Trophoblast cell (in vitro differentiated cells and primary cell): ENCODE data around the gene API5.
A peak's percentile ranks its signal among the peaks of the same experiment; 100 is the strongest.

Experiments used
- DNase-seq, 2 donors: peaks; one replicate each; pipeline ENCODE4 v3.0.0-alpha.2; 2016
- H2AFZ ChIP-seq: 2 replicates; pipeline ENCODE4 v1.6.1; 2013; ENCODE audit warnings: low read length, moderate library complexity, mild to moderate bottlenecking; ENCODE audit not compliant: insufficient read depth, poor library complexity
- H2AK5ac ChIP-seq: 2 replicates; pipeline ENCODE4 v1.6.1; 2013; ENCODE audit warnings: mild to moderate bottlenecking, low read length
- H2BK120ac ChIP-seq: 2 replicates; pipeline ENCODE4 v1.6.1; 2013; ENCODE audit warnings: low read length, mild to moderate bottlenecking, moderate library complexity; ENCODE audit not compliant: insufficient read depth, poor library complexity
- H2BK12ac ChIP-seq: 2 replicates; pipeline ENCODE4 v1.6.1; 2013; ENCODE audit warnings: mild to moderate bottlenecking, low read length, moderate library complexity
- H2BK5ac ChIP-seq: 2 replicates; pipeline ENCODE4 v1.6.1; 2013; ENCODE audit warnings: low read length, low read depth, moderate library complexity, mild to moderate bottlenecking; ENCODE audit not compliant: poor library complexity
- H3K14ac ChIP-seq: 2 replicates; pipeline ENCODE4 v1.6.1; 2013; ENCODE audit warnings: mild to moderate bottlenecking, low read length
- H3K18ac ChIP-seq: 2 replicates; pipeline ENCODE4 v1.6.1; 2013; ENCODE audit warnings: mild to moderate bottlenecking, low read length
- H3K23ac ChIP-seq: 2 replicates; pipeline ENCODE4 v1.6.1; 2013; ENCODE audit warnings: low read length
- H3K27ac ChIP-seq: 2 replicates; pipeline ENCODE4 v1.5.1; 2013; ENCODE audit warnings: low read depth, mild to moderate bottlenecking, inconsistent platforms, low read length, moderate library complexity
- H3K27me3 ChIP-seq: 2 replicates; pipeline ENCODE4 v1.6.1; 2013; ENCODE audit warnings: inconsistent platforms, mild to moderate bottlenecking, low read length, moderate library complexity; ENCODE audit not compliant: insufficient read depth
- H3K36me3 ChIP-seq, 2 experiments: 1 replicate in 1 of 2; 2 replicates in 1 of 2; pipeline ENCODE4 v1.6.1; 2013; ENCODE audit warnings: low read length in 2 of 2, mild to moderate bottlenecking in 2 of 2, moderate library complexity in 1 of 2; ENCODE audit not compliant: insufficient read depth in 2 of 2, control insufficient read depth in 1 of 2
- H3K4ac ChIP-seq: 2 replicates; pipeline ENCODE4 v1.6.1; 2013; ENCODE audit warnings: low read depth, mild to moderate bottlenecking, low read length, moderate library complexity
- H3K4me1 ChIP-seq, 2 experiments: 1 replicate in 1 of 2; 2 replicates in 1 of 2; pipeline ENCODE4 v1.6.1; 2013; ENCODE audit warnings: low read length in 2 of 2, mild to moderate bottlenecking in 2 of 2, moderate library complexity in 1 of 2; ENCODE audit not compliant: insufficient read depth in 2 of 2, control insufficient read depth in 1 of 2
- H3K4me2 ChIP-seq: 2 replicates; pipeline ENCODE4 v1.6.1; 2013; ENCODE audit warnings: inconsistent platforms, mild to moderate bottlenecking, low read length, moderate library complexity
- H3K4me3 ChIP-seq: 2 replicates; pipeline ENCODE4 v1.5.1; 2013; ENCODE audit warnings: mild to moderate bottlenecking, low read depth, low read length, inconsistent platforms
- H3K79me1 ChIP-seq: one replicate; pipeline ENCODE4 v1.6.1; 2013; ENCODE audit warnings: low read length
- H3K79me2 ChIP-seq: 2 replicates; pipeline ENCODE4 v1.6.1; 2013; ENCODE audit warnings: low read length, mild to moderate bottlenecking; ENCODE audit not compliant: control insufficient read depth, insufficient read depth, poor library complexity
- H3K9ac ChIP-seq: 2 replicates; pipeline ENCODE4 v1.6.1; 2013; ENCODE audit warnings: mild to moderate bottlenecking, low read length
- H3K9me3 ChIP-seq: 2 replicates; pipeline ENCODE4 v1.6.1; 2013; ENCODE audit warnings: low read depth, mild to moderate bottlenecking, control low read depth, inconsistent platforms, low read length; ENCODE audit not compliant: insufficient read depth
- H4K12ac ChIP-seq: 2 replicates; pipeline ENCODE4 v1.6.1; 2013; ENCODE audit warnings: low read depth, mild to moderate bottlenecking, low read length, moderate library complexity
- H4K8ac ChIP-seq: 2 replicates; pipeline ENCODE4 v1.6.1; 2013; ENCODE audit warnings: low read depth, mild to moderate bottlenecking, low read length, moderate library complexity
- H4K91ac ChIP-seq: one replicate; pipeline ENCODE4 v1.6.1; 2013; ENCODE audit warnings: low read depth, mild to moderate bottlenecking, low read length, moderate library complexity
- WGBS: extraction: QIAGEN DNeasy Blood & Tissue Kit; methylation state at CpG from one replicate; pipeline ENCODE4 v1.1.7; 2013; ENCODE audit warnings: missing lambda C conversion rate; ENCODE audit not compliant: insufficient read length, insufficient coverage; ENCODE audit errors: extremely low coverage; 5-methylcytosine and 5-hydroxymethylcytosine counted together

API5 gene

GRCh38 chr11:43270468-43270867, 41.3 kb upstream of the API5 start:
- no peak overlapping the region for H3K23ac ChIP-seq

GRCh38 chr11:43278193-43278956, 33.4 kb upstream of the API5 start:
- H2BK120ac ChIP-seq = no peak overlapping the region
- no peak overlapping the region for H2AFZ ChIP-seq
- H3K27ac ChIP-seq = no peak overlapping the region
- no peak overlapping the region for H4K91ac ChIP-seq
- no peaks in the 10 kb centered on the region for H3K4me1 ChIP-seq
- H3K4me3 ChIP-seq = no peak overlapping the region
- WGBS = no CpG with 5 or more reads among the region's 9 CpGs
- no peak overlapping the region for H3K14ac ChIP-seq
- no peaks in the 10 kb centered on the region for H3K79me1 ChIP-seq
- no peaks in the 10 kb centered on the region for H3K79me2 ChIP-seq
- H3K9me3 ChIP-seq = peaks cover 6% of the 10 kb centered on the region
- peak; percentile 4 to 67 for DNase-seq
- no peak overlapping the region for H3K18ac ChIP-seq
- H3K27me3 ChIP-seq = no peaks in the 10 kb centered on the region
- no peaks in the 10 kb centered on the region for H3K36me3 ChIP-seq
- no peak overlapping the region for H4K8ac ChIP-seq
- H2AK5ac ChIP-seq = no peak overlapping the region
- H4K12ac ChIP-seq = no peak overlapping the region
- H2BK5ac ChIP-seq = no peak overlapping the region
- no peak overlapping the region for H3K4ac ChIP-seq
- H3K23ac ChIP-seq = no peak overlapping the region
- H3K9ac ChIP-seq = no peak overlapping the region
- no peak overlapping the region for H3K4me2 ChIP-seq
- H2BK12ac ChIP-seq = peak overlapping the region; percentile 67

More at GRCh38 chr11:43270468-43270867, 41.3 kb upstream of the API5 start:
- no peaks in the 10 kb centered on the region for H3K79me1 ChIP-seq
- no peak overlapping the region for H2AFZ ChIP-seq
- no peaks in the 10 kb centered on the region for H3K79me2 ChIP-seq
- no peak overlapping the region for H3K4me2 ChIP-seq
- no peak overlapping the region for H3K4me3 ChIP-seq
- H3K27me3 ChIP-seq = no peaks in the 10 kb centered on the region
- no peak overlapping the region for H3K27ac ChIP-seq
- H2BK12ac ChIP-seq = no peak overlapping the region
- no CpG with 5 or more reads among the region's 2 CpGs for WGBS
- no peak overlapping the region for H4K12ac ChIP-seq
- no peak overlapping the region for H2AK5ac ChIP-seq
- H3K9me3 ChIP-seq = peaks cover 6% of the 10 kb centered on the region
- no peak overlapping the region for H2BK5ac ChIP-seq
- no peak overlapping the region for H3K4ac ChIP-seq
- no peak for DNase-seq
- no peak overlapping the region for H2BK120ac ChIP-seq
- no peaks in the 10 kb centered on the region for H3K36me3 ChIP-seq
- H4K8ac ChIP-seq = no peak overlapping the region
- no peak overlapping the region for H3K18ac ChIP-seq
- no peak overlapping the region for H3K9ac ChIP-seq
- H3K14ac ChIP-seq = no peak overlapping the region
- H4K91ac ChIP-seq = no peak overlapping the region
- no peaks in the 10 kb centered on the region for H3K4me1 ChIP-seq

GRCh38 chr11:43282607-43283440, 29.0 kb upstream of the API5 start:
- H3K18ac ChIP-seq = no peak overlapping the region

GRCh38 chr11:43285826-43286225, 26.0 kb upstream of the API5 start:
- Histone ChIP-seq H3K4me1 (peaks cover 2 to 3% of the 10 kb centered on the region in 2 experiments), H4K12ac (no peak overlapping the region), H4K8ac (no peak overlapping the region), H2BK120ac (no peak overlapping the region), H3K23ac (no peak overlapping the region), H3K79me1 (no peaks in the 10 kb centered on the region), H3K9ac (no peak overlapping the region), H3K14ac (no peak overlapping the region), H3K36me3 (no peaks in the 10 kb centered on the region), H3K27ac (no peak overlapping the region), H3K4me3 (no peak overlapping the region), H2BK5ac (no peak overlapping the region), H3K4ac (no peak overlapping the region), H3K4me2 (no peak overlapping the region), H4K91ac (no peak overlapping the region), H2AK5ac (no peak overlapping the region), H2BK12ac (no peak overlapping the region), H3K27me3 (no peaks in the 10 kb centered on the region), H3K79me2 (peaks cover 2% of the 10 kb centered on the region), H2AFZ (no peak overlapping the region), H3K9me3 (no peaks in the 10 kb centered on the region), H3K18ac (no peak overlapping the region)
- DNase-seq = no peak
- WGBS = no CpG with 5 or more reads among the region's 4 CpGs

More at GRCh38 chr11:43282607-43283440, 29.0 kb upstream of the API5 start:
- Histone ChIP-seq H2BK12ac (no peak overlapping the region), H3K14ac (no peak overlapping the region), H3K36me3 (no peaks in the 10 kb centered on the region), H2BK5ac (no peak overlapping the region), H3K79me1 (no peaks in the 10 kb centered on the region), H2AFZ (no peak overlapping the region), H3K23ac (no peak overlapping the region), H4K8ac (no peak overlapping the region), H3K27me3 (no peaks in the 10 kb centered on the region), H3K9me3 (no peaks in the 10 kb centered on the region), H4K91ac (no peak overlapping the region), H2BK120ac (no peak overlapping the region), H3K79me2 (peaks cover 2% of the 10 kb centered on the region), H4K12ac (no peak overlapping the region), H3K4ac (no peak overlapping the region), H3K9ac (no peak overlapping the region), H3K4me1 (peaks cover 2 to 3% of the 10 kb centered on the region in 2 experiments), H3K27ac (no peak overlapping the region), H2AK5ac (no peak overlapping the region), H3K4me3 (no peak overlapping the region), H3K4me2 (no peak overlapping the region)
- no CpG with 5 or more reads among the region's 19 CpGs for WGBS
- DNase-seq = peak; percentile 15 to 67
